IMR-90 (cell line): ENCODE results near the gene EHBP1. TPM values are rescaled to one million over a fixed set of nuclear protein-coding genes. Genes with fewer than 3 reads are reported as not detected.

Experiments used
- ATAC-seq: fragments of 200-7000 bp; cut with Tn5 transposase; 2 replicates; pipeline ENCODE4 v1.9.1; 2020; ENCODE audit warnings: low read depth, mild to moderate bottlenecking, moderate library complexity
- BruUV-seq: library from RNA; stranded (reverse); fragments of 400-500 nt; replicated peaks from 2 replicates; lab custom pipeline; 2021; lab: Mats Ljungman, UMichigan
- CTCF ChIA-PET: fragments of 300-600 bp; formaldehyde crosslinking; extraction: SDS; loops from one replicate; lab custom pipeline; 2021; ENCODE audit warnings: antibody characterized with exemption; lab: Yijun Ruan, JAX
- POLR2A ChIA-PET: fragments of 300-600 bp; sonication (Branson Sonifier 250); formaldehyde crosslinking; loops from one replicate; lab custom pipeline; 2022; ENCODE audit warnings: antibody characterized with exemption; ENCODE audit not compliant: unreplicated experiment; lab: Charles Lee
- DNase-seq: peaks from one replicate; pipeline ENCODE4 v3.0.0; 2013
- H2AFZ ChIP-seq: replicated peaks from 2 replicates; pipeline ENCODE3; 2013; ENCODE audit warnings: low read length, mild to moderate bottlenecking; ENCODE audit not compliant: poor library complexity
- H2AK5ac ChIP-seq: 2 replicates; pipeline ENCODE4 v1.6.1; 2013; ENCODE audit warnings: low read depth, low read length, inconsistent platforms
- H2AK9ac ChIP-seq: replicated peaks from 2 replicates; pipeline ENCODE3; 2013; ENCODE audit warnings: mild to moderate bottlenecking, low read depth, low read length, moderate library complexity; ENCODE audit not compliant: poor library complexity
- H2BK120ac ChIP-seq: 2 replicates; pipeline ENCODE4 v1.6.1; 2013; ENCODE audit warnings: low read depth, low read length, inconsistent platforms
- H2BK15ac ChIP-seq: 3 replicates; pipeline ENCODE4 v1.6.1; 2013; ENCODE audit warnings: low read depth, low read length, inconsistent platforms
- H2BK20ac ChIP-seq: 2 replicates; pipeline ENCODE4 v1.6.1; 2013; ENCODE audit warnings: low read depth, mild to moderate bottlenecking, inconsistent platforms, low read length, moderate library complexity
- H2BK5ac ChIP-seq: 2 replicates; pipeline ENCODE4 v1.6.1; 2013; ENCODE audit warnings: mild to moderate bottlenecking, low read depth, low read length, inconsistent platforms; ENCODE audit not compliant: poor library complexity, severe bottlenecking
- H3K14ac ChIP-seq: replicated peaks from 2 replicates; pipeline ENCODE4 v1.6.1; 2013; ENCODE audit warnings: low read depth, low read length, inconsistent platforms
- H3K18ac ChIP-seq: 2 replicates; pipeline ENCODE4 v1.6.1; 2013; ENCODE audit warnings: low read depth, low read length, control low read depth
- H3K23ac ChIP-seq: 2 replicates; pipeline ENCODE4 v1.6.1; 2013; ENCODE audit warnings: low read depth, low read length, inconsistent platforms
- H3K27ac ChIP-seq: 2 replicates; pipeline ENCODE4 v1.5.1; 2013; ENCODE audit warnings: mild to moderate bottlenecking, control low read depth, low read length; ENCODE audit not compliant: insufficient read depth
- H3K27me3 ChIP-seq: 2 replicates; pipeline ENCODE4 v1.6.1; 2013; ENCODE audit warnings: low read length; ENCODE audit not compliant: control insufficient read depth, insufficient read depth
- H3K36me3 ChIP-seq: 2 replicates; pipeline ENCODE4 v1.6.1; 2013; ENCODE audit warnings: low read length, mixed read lengths; ENCODE audit not compliant: control insufficient read depth, insufficient read depth
- H3K4ac ChIP-seq: 2 replicates; pipeline ENCODE4 v1.6.1; 2013; ENCODE audit warnings: low read depth, low read length, inconsistent platforms
- H3K4me1 ChIP-seq: 2 replicates; pipeline ENCODE4 v1.6.1; 2013; ENCODE audit warnings: low read length, mixed read lengths; ENCODE audit not compliant: control insufficient read depth, insufficient read depth
- H3K4me2 ChIP-seq: 2 replicates; pipeline ENCODE4 v1.6.1; 2013; ENCODE audit warnings: low read depth, mild to moderate bottlenecking, control low read depth, low read length, moderate library complexity
- H3K4me3 ChIP-seq: 2 replicates; pipeline ENCODE4 v1.5.1; 2013; ENCODE audit warnings: low read depth, mild to moderate bottlenecking, control low read depth, low read length, moderate library complexity; ENCODE audit not compliant: insufficient read depth
- H3K56ac ChIP-seq: 2 replicates; pipeline ENCODE4 v1.6.1; 2013; ENCODE audit warnings: low read length, inconsistent platforms; ENCODE audit not compliant: insufficient read depth; ENCODE audit errors: extremely low read depth
- H3K79me1 ChIP-seq, 2 experiments: 2 replicates each; pipeline ENCODE4 v1.6.1; 2013; ENCODE audit warnings: low read length in 2 of 2, inconsistent platforms in 1 of 2, low read depth in 1 of 2
- H3K9ac ChIP-seq: 2 replicates; pipeline ENCODE4 v1.6.1; 2013; ENCODE audit warnings: low read depth, low read length, control low read depth
- H3K9me1 ChIP-seq: 2 replicates; pipeline ENCODE4 v1.6.1; 2013; ENCODE audit warnings: low read length, inconsistent platforms; ENCODE audit not compliant: insufficient read depth
- H3K9me3 ChIP-seq: 2 replicates; pipeline ENCODE4 v1.6.1; 2013; ENCODE audit warnings: low read length; ENCODE audit not compliant: control insufficient read depth, insufficient read depth
- H4K20me1 ChIP-seq: 2 replicates; pipeline ENCODE4 v1.6.1; 2013; ENCODE audit warnings: low read length, inconsistent platforms; ENCODE audit not compliant: insufficient read depth
- H4K5ac ChIP-seq: 2 replicates; pipeline ENCODE4 v1.6.1; 2013; ENCODE audit warnings: mild to moderate bottlenecking, low read depth, low read length, control low read depth
- H4K8ac ChIP-seq, 2 experiments: 2 replicates each; pipeline ENCODE4 v1.6.1; 2013; ENCODE audit warnings: low read depth in 2 of 2, low read length in 2 of 2, control low read depth in 1 of 2, inconsistent platforms in 1 of 2
- H4K91ac ChIP-seq: 2 replicates; pipeline ENCODE4 v1.6.1; 2013; ENCODE audit warnings: low read depth, low read length, inconsistent platforms; ENCODE audit not compliant: insufficient read depth
- BHLHE40 ChIP-seq: fragments of 150-350 bp; IDR thresholded peaks from 2 replicates; pipeline ENCODE4 v1.6.1; 2016; ENCODE audit warnings: mild to moderate bottlenecking, low read depth, low read length
- CEBPB ChIP-seq: IDR thresholded peaks from 2 replicates; pipeline ENCODE4 v1.6.1; 2012; ENCODE audit warnings: low read depth, low read length, improper control_type of control experiment
- CHD1 ChIP-seq: IDR thresholded peaks from 2 replicates; pipeline ENCODE4 v1.6.1; 2012; ENCODE audit warnings: low read depth, low read length, improper control_type of control experiment
- FOS ChIP-seq: fragments of 150-350 bp; IDR thresholded peaks from 2 replicates; pipeline ENCODE4 v1.6.1; 2016; ENCODE audit warnings: low read depth, low read length
- MAFK ChIP-seq: IDR thresholded peaks from 2 replicates; pipeline ENCODE4 v1.6.1; 2012; ENCODE audit warnings: low read depth, low read length, improper control_type of control experiment
- MAZ ChIP-seq: IDR thresholded peaks from 2 replicates; pipeline ENCODE4 v1.6.1; 2012; ENCODE audit warnings: low read depth, mild to moderate bottlenecking, low read length, improper control_type of control experiment, moderate library complexity, borderline replicate concordance
- MXI1 ChIP-seq: IDR thresholded peaks from 2 replicates; pipeline ENCODE4 v1.6.1; 2012; ENCODE audit warnings: low read depth, mild to moderate bottlenecking, low read length, moderate library complexity, borderline replicate concordance
- NFE2L2 ChIP-seq: fragments of 150-350 bp; IDR thresholded peaks from 2 replicates; pipeline ENCODE4 v1.6.1; 2016; ENCODE audit warnings: low read depth, mild to moderate bottlenecking, low read length
- POLR2A ChIP-seq: IDR thresholded peaks from 2 replicates; pipeline ENCODE4 v1.6.1; 2012; ENCODE audit warnings: mild to moderate bottlenecking, low read depth, low read length
- RAD21 ChIP-seq: IDR thresholded peaks from 2 replicates; pipeline ENCODE4 v1.6.1; 2012; ENCODE audit warnings: low read length, improper control_type of control experiment
- RCOR1 ChIP-seq: IDR thresholded peaks from 2 replicates; pipeline ENCODE4 v1.6.1; 2012; ENCODE audit warnings: mild to moderate bottlenecking, low read length, improper control_type of control experiment; ENCODE audit not compliant: insufficient replicate concordance
- RFX5 ChIP-seq: IDR thresholded peaks from 2 replicates; pipeline ENCODE4 v1.8.0; 2012; ENCODE audit warnings: low read depth, mild to moderate bottlenecking, low read length, moderate library complexity
- SMC3 ChIP-seq: fragments of 150-350 bp; IDR thresholded peaks from 2 replicates; pipeline ENCODE4 v1.6.1; 2016; ENCODE audit warnings: low read depth, mild to moderate bottlenecking, antibody characterized with exemption, low read length, moderate library complexity
- WGBS, 2 experiments: methylation state at CpG; one replicate each; pipeline versions ENCODE4 v1.1.5 to v1.1.7; 2013; ENCODE audit warnings: missing lambda C conversion rate in 2 of 2; ENCODE audit not compliant: insufficient read length in 1 of 2; ENCODE audit errors: extremely low coverage in 2 of 2; 5-methylcytosine and 5-hydroxymethylcytosine counted together
- dilution Hi-C: fragments of 300-500 bp; cut with HindIII; formaldehyde crosslinking; loops from one replicate; pipeline ENCODE4 v1.14.3; 2018; ENCODE audit warnings: low sequenced_read_pairs; ENCODE audit not compliant: unreplicated experiment
- in situ Hi-C: fragments of 300-500 bp; cut with MboI; formaldehyde crosslinking; loops from 3 replicates; pipeline ENCODE4 v1.14.3; 2019; ENCODE audit warnings: low sequenced_read_pairs, inconsistent platforms, mixed read lengths
- intact Hi-C: fragments of 100-400 bp; cut with micrococcal nuclease; formaldehyde crosslinking; loops from 2 replicates; pipeline ENCODE4 v1.10.0; 2022
- polyA plus RNA-seq, 3 experiments: library from polyadenylated mRNA; depleted of rRNA; stranded (reverse); fragments of >200 nt; gene quantifications; 2 replicates each; pipeline ENCODE4 v1.2.3, GENCODE V29; 2012; ENCODE audit warnings: low replicate concordance in 1 of 3
- total RNA-seq: library from RNA; depleted of rRNA; stranded (reverse); fragments of >200 nt; gene quantifications from 2 replicates; pipeline ENCODE4 v1.2.3, GENCODE V29; 2012
- TF ChIP-seq, protein P1 (sequence below): fragments of 150-350 bp; IDR thresholded peaks from 2 replicates; pipeline ENCODE4 v1.6.1; 2017; ENCODE audit warnings: mild to moderate bottlenecking, antibody characterized with exemption, low read length, low read depth
- TF ChIP-seq, protein P2 (sequence below): fragments of 150-350 bp; IDR thresholded peaks from 2 replicates; pipeline ENCODE4 v1.6.1; 2016; ENCODE audit warnings: low read depth, mild to moderate bottlenecking, low read length, moderate library complexity, borderline replicate concordance
- TF ChIP-seq, protein P3 (sequence below): conservative IDR thresholded peaks from 2 replicates; pipeline ENCODE4 v1.5.1; 2012; ENCODE audit warnings: mild to moderate bottlenecking, low read depth, low read length, improper control_type of control experiment

The EHBP1 gene
- total and polyA plus RNA-seq, 2 of the 4 experiments (the other 2 are of a cell fraction) = 28.3 to 44.4 TPM

GRCh38 chr2:62757029-62757428, 51.5 kb downstream of the EHBP1 start:
- Histone ChIP-seq H3K9me3 (no peaks in the 10 kb centered on the region; the same call in 1 of the 2 replicates), H3K27me3 (no peaks in the 10 kb centered on the region), H3K4me1 (peaks cover 2% of the 10 kb centered on the region; the same call in 1 of the 2 replicates), H3K9ac (no peak overlapping the region), H2AK9ac (no peak overlapping the region), H4K5ac (no peak overlapping the region), H3K14ac (no peak overlapping the region), H2BK15ac (no peak overlapping the region), H3K56ac (no peak overlapping the region), H2AK5ac (no peak overlapping the region), H3K36me3 (peaks cover 3% of the 10 kb centered on the region; the same call in 1 of the 2 replicates), H4K8ac (no peak overlapping the region), H4K91ac (no peak overlapping the region), H3K4ac (no peak overlapping the region), H3K27ac (no peak overlapping the region), H2BK5ac (no peak overlapping the region), H2BK20ac (no peak overlapping the region), H2AFZ (no peak overlapping the region), H3K9me1 (no peaks in the 10 kb centered on the region), H3K4me2 (no peak overlapping the region), H4K20me1 (no peaks in the 10 kb centered on the region; the same call in 1 of the 2 replicates), H2BK120ac (no peak overlapping the region), H3K23ac (no peak overlapping the region), H3K79me1 (peaks cover 19 to 43% of the 10 kb centered on the region in 2 experiments), H3K4me3 (no peak overlapping the region), H3K18ac (no peak overlapping the region)
- CTCF ChIA-PET = interaction anchor here (0.6 to 1.1 kb wide), 3 partner anchors 11 to 233 kb away, joined by 3 to 4 read pairs (median 4); no protein-coding TSS in a partner anchor
- no CpG with 5 or more reads among the region's 3 CpGs for WGBS, 2 experiments
- ATAC-seq = no peak
- dilution Hi-C loops (no loop called here), intact Hi-C loops (no loop called here), in situ Hi-C loops (loop anchor here (25.0 kb wide), 1 partner anchor 770 kb away; no protein-coding TSS in a partner anchor)
- POLR2A ChIA-PET = interaction anchor here (0.6 kb wide), 1 partner anchor 180 kb away, joined by 9 read pairs; no protein-coding TSS in a partner anchor
- no TSS peak for BruUV-seq
- TF ChIP-seq MAZ (no peak), MXI1 (no peak), POLR2A (no peak), RAD21 (no peak), FOS (no peak), CHD1 (no peak), MAFK (no peak), RCOR1 (no peak), SMC3 (no peak), RFX5 (no peak), CEBPB (no peak), NFE2L2 (no peak), BHLHE40 (no peak)
- TF ChIP-seq, protein P1, sequence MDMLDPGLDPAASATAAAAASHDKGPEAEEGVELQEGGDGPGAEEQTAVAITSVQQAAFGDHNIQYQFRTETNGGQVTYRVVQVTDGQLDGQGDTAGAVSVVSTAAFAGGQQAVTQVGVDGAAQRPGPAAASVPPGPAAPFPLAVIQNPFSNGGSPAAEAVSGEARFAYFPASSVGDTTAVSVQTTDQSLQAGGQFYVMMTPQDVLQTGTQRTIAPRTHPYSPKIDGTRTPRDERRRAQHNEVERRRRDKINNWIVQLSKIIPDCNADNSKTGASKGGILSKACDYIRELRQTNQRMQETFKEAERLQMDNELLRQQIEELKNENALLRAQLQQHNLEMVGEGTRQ = no peak
- TF ChIP-seq, protein P2, sequence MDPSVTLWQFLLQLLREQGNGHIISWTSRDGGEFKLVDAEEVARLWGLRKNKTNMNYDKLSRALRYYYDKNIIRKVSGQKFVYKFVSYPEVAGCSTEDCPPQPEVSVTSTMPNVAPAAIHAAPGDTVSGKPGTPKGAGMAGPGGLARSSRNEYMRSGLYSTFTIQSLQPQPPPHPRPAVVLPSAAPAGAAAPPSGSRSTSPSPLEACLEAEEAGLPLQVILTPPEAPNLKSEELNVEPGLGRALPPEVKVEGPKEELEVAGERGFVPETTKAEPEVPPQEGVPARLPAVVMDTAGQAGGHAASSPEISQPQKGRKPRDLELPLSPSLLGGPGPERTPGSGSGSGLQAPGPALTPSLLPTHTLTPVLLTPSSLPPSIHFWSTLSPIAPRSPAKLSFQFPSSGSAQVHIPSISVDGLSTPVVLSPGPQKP = no peak
- TF ChIP-seq, protein P3, sequence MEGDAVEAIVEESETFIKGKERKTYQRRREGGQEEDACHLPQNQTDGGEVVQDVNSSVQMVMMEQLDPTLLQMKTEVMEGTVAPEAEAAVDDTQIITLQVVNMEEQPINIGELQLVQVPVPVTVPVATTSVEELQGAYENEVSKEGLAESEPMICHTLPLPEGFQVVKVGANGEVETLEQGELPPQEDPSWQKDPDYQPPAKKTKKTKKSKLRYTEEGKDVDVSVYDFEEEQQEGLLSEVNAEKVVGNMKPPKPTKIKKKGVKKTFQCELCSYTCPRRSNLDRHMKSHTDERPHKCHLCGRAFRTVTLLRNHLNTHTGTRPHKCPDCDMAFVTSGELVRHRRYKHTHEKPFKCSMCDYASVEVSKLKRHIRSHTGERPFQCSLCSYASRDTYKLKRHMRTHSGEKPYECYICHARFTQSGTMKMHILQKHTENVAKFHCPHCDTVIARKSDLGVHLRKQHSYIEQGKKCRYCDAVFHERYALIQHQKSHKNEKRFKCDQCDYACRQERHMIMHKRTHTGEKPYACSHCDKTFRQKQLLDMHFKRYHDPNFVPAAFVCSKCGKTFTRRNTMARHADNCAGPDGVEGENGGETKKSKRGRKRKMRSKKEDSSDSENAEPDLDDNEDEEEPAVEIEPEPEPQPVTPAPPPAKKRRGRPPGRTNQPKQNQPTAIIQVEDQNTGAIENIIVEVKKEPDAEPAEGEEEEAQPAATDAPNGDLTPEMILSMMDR = no peak
- DNase-seq = no peak
